Fibroblast of the aortic adventitia (primary cell): ENCODE results near the gene PTGER2. TPM values are rescaled to one million over a fixed set of nuclear protein-coding genes. Genes with fewer than 3 reads are reported as not detected.

Experiments
- DNase-seq: peaks from one replicate; pipeline ENCODE4 v3.0.0-alpha.2; 2010; ENCODE audit warnings: low read depth
- H3K4me3 ChIP-seq: 2 replicates; pipeline ENCODE4 v1.5.1; 2011; ENCODE audit warnings: low read depth, mild to moderate bottlenecking, control low read depth, low read length, moderate library complexity
- CTCF ChIP-seq: IDR thresholded peaks from 2 replicates; pipeline ENCODE4 v1.5.1; 2011; ENCODE audit warnings: mild to moderate bottlenecking, low read length, control low read depth, inconsistent platforms; ENCODE audit not compliant: insufficient read depth
- total RNA-seq: library from RNA; depleted of rRNA; stranded (reverse); fragments of >200 nt; gene quantifications from 2 replicates; pipeline ENCODE4 v1.2.3, GENCODE V29; 2012; ENCODE audit warnings: low replicate concordance

The PTGER2 gene
- total RNA-seq, 1 donor = 50.1 TPM

DNA sequence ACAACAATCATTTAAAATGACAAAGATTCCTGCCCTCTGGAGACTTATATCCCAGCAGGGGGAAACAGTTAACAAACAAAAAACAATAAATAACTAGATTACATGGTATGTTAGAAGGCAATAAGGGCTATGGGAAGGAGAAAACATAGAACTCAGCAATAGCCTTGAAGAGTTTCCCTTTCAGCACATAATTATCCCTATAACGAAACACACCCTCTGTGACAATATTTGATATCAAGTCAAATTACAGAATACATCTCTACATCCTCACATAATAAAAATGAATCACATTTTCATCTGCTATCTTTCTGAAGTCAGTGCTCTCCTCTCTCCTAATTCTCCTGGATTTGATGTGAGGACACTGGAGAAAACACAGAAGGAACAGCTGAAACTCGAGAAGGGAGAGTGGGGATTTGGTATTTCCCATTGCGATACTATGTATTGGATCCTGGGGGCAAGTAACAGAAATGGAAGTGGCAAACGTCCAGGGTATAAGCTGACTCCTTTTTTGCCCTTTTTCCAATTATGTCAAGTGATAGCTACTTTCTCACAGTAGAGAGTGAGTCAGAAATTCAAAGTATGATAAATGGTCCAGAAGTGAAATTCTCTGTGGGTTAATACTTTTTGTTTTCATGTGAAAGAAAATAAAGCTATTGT, 9.7 kb upstream of the PTGER2 start:
- no peak for DNase-seq
- TF ChIP-seq CTCF = no peak
- no peak overlapping the region for H3K4me3 ChIP-seq

GRCh38 chr14:52305014-52305413, 9.1 kb upstream of the PTGER2 start:
- H3K4me3 ChIP-seq = no peak overlapping the region
- no peak for TF ChIP-seq CTCF
- DNase-seq = no peak

DNA sequence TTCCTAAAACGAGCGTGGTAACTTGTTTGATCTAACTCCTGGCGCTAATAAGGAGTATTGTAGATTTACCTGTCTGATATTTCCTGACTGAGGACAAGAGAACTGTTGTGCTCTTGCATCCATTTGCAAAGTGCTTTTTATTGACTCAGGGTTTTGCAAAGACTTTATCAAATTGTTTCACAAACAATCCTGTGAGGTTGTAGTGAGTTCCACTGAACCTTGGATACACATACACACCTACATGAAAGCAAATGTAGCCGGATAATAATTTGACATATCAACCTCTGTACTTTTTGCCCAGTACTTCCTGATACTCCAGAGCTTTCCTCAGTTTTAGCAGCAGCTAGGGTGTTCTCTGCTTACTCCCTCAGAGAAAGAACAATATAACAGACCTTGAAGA, 6.7 kb upstream of the PTGER2 start:
- no peak for TF ChIP-seq CTCF
- no peak overlapping the region for H3K4me3 ChIP-seq
- DNase-seq = no peak

DNA sequence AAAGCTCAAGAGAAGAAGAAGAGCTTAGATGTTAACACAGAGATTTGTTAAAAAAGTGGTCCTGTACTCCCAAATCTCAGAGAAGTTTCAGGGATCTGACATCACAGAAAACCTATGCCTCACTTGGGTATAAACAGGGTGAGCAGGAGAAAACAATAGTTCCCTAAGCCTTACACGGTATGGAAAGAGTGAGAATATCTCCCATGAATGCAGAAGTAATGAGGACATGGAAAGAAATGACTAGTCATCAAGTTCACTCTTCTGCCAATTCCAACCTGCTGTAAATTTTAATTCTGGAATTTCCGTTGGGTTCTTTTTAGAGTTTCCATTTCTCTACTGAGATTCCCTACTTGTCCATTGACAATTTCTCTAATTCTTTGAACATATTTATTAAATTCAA, 6.2 kb upstream of the PTGER2 start:
- no peak for DNase-seq
- H3K4me3 ChIP-seq = no peak overlapping the region
- TF ChIP-seq CTCF = no peak

GRCh38 chr14:52310541-52310940, 3.6 kb upstream of the PTGER2 start:
- no peak for DNase-seq
- H3K4me3 ChIP-seq = no peak overlapping the region
- no peak for TF ChIP-seq CTCF

DNA sequence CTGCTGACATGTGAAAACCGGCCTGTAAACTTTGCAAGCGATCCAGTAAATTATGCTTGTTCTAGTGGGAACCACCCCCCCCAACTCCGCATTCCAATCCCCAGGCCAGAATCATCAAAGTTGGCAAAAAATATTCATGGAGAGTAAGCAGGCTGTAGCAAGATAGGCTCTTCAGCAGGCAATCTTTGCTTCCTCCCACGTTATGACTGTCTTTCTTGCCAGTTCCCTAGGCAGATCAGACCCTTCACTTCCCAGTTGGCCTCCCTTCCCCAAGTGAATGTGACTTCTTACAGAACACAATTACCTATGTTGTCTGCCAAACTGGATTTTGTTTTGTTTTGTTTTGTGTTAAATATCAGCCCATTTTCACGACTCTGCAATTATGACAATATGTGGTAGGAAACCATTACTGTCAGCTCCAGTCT, 1.2 kb upstream of the PTGER2 start:
- peak; percentile 80 for DNase-seq
- TF ChIP-seq CTCF = no peak

DNA sequence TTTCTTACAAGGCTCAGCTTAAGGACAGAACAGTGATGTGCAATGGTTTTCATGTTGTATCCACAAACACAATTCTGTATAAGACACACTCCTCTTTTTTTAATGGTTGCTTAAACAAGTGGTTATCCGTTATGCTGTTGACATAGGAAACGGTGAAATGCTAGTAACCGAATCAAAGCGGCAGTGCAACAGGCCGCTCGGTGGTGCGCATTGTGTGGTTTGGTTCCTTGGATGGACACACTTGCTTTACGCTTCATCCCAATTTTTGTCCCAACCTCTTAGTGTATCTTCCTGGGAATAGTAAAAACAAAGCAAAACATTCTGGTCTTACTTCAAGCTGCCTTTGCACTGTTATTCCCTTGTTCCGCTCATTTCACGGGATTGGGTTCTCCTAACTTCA, 650 bp upstream of the PTGER2 start:
- H3K4me3 ChIP-seq = peak overlapping the region; percentile 85
- no peak for TF ChIP-seq CTCF
- DNase-seq = peak; percentile 59

More for the DNA sequence above, 1.2 kb upstream of the PTGER2 start:
- peak overlapping the region; percentile 85 for H3K4me3 ChIP-seq
